Neuronal stem cell (in vitro differentiated cells): ENCODE results near the gene SLC25A43.

Experiments
- DNase-seq: peaks from one replicate; pipeline ENCODE4 v3.0.0-alpha.2; 2013; ENCODE audit warnings: low spot score
- H2AFZ ChIP-seq: one replicate; pipeline ENCODE4 v1.6.1; 2013; ENCODE audit warnings: mild to moderate bottlenecking, low read length, inconsistent platforms
- H2AK5ac ChIP-seq: 2 replicates; pipeline ENCODE4 v1.6.1; 2013; ENCODE audit warnings: low read depth, mild to moderate bottlenecking, inconsistent platforms, low read length, moderate library complexity, mixed read lengths
- H2BK120ac ChIP-seq: 2 replicates; pipeline ENCODE4 v1.6.1; 2013; ENCODE audit warnings: low read depth, mild to moderate bottlenecking, inconsistent platforms, low read length, moderate library complexity, mixed read lengths
- H2BK12ac ChIP-seq: one replicate; pipeline ENCODE4 v1.6.1; 2013; ENCODE audit warnings: low read length, inconsistent platforms
- H2BK15ac ChIP-seq: 2 replicates; pipeline ENCODE4 v1.6.1; 2013; ENCODE audit warnings: mild to moderate bottlenecking, low read length, inconsistent platforms, mixed read lengths
- H2BK5ac ChIP-seq: one replicate; pipeline ENCODE4 v1.6.1; 2013; ENCODE audit warnings: inconsistent platforms, mild to moderate bottlenecking, low read length, moderate library complexity
- H3K14ac ChIP-seq: one replicate; pipeline ENCODE4 v1.6.1; 2013; ENCODE audit warnings: low read length, inconsistent platforms
- H3K18ac ChIP-seq: 2 replicates; pipeline ENCODE4 v1.6.1; 2013; ENCODE audit warnings: low read length, inconsistent platforms
- H3K23ac ChIP-seq: 2 replicates; pipeline ENCODE4 v1.6.1; 2013; ENCODE audit warnings: low read depth, mild to moderate bottlenecking, mixed read lengths, low read length, inconsistent platforms; ENCODE audit not compliant: poor library complexity
- H3K27ac ChIP-seq: replicated peaks from 3 replicates; pipeline ENCODE4 v1.5.1; 2013; ENCODE audit warnings: low read length, inconsistent platforms
- H3K27me3 ChIP-seq, 3 experiments: 2 replicates each; pipeline ENCODE4 v1.6.1; 2013; ENCODE audit warnings: low read length in 3 of 3, mild to moderate bottlenecking in 2 of 3, inconsistent platforms in 1 of 3, low read depth in 1 of 3, mixed read lengths in 1 of 3, moderate library complexity in 1 of 3; ENCODE audit not compliant: control insufficient read depth in 3 of 3, insufficient read depth in 3 of 3
- H3K36me3 ChIP-seq, 2 donors: replicated peaks in 1 of 2; 2 replicates each; pipeline ENCODE4 v1.6.1; 2013; ENCODE audit warnings: low read length in 2 of 2; ENCODE audit not compliant: control insufficient read depth in 2 of 2, insufficient read depth in 2 of 2
- H3K4ac ChIP-seq: 2 replicates; pipeline ENCODE4 v1.6.1; 2013; ENCODE audit warnings: inconsistent platforms, mild to moderate bottlenecking, low read length, moderate library complexity
- H3K4me1 ChIP-seq, 2 donors: 1 replicate in 1 of 2; 2 replicates in 1 of 2; pipeline ENCODE4 v1.6.1; 2013; ENCODE audit warnings: low read length in 2 of 2, low read depth in 1 of 2; ENCODE audit not compliant: control insufficient read depth in 2 of 2, insufficient read depth in 1 of 2
- H3K4me2 ChIP-seq: one replicate; pipeline ENCODE4 v1.6.1; 2013; ENCODE audit warnings: mild to moderate bottlenecking, low read length, inconsistent platforms; ENCODE audit not compliant: insufficient read depth, poor library complexity, severe bottlenecking
- H3K4me3 ChIP-seq, 2 donors: 2 replicates each; pipeline ENCODE4 v1.5.1; 2013; ENCODE audit warnings: low read length in 2 of 2, mild to moderate bottlenecking in 2 of 2, inconsistent platforms in 1 of 2, moderate library complexity in 1 of 2
- H3K79me1 ChIP-seq: one replicate; pipeline ENCODE4 v1.6.1; 2013; ENCODE audit warnings: low read depth, mild to moderate bottlenecking, inconsistent platforms, low read length, moderate library complexity
- H3K9ac ChIP-seq: one replicate; pipeline ENCODE4 v1.6.1; 2013; ENCODE audit warnings: mild to moderate bottlenecking, low read depth, low read length, inconsistent platforms; ENCODE audit not compliant: poor library complexity
- H3K9me3 ChIP-seq, 2 donors: replicated peaks in 1 of 2; 2 replicates each; pipeline versions ENCODE3 to v1.6.1; 2013; ENCODE audit warnings: low read length in 2 of 2, mild to moderate bottlenecking in 2 of 2, inconsistent platforms in 1 of 2, low read depth in 1 of 2, mixed read lengths in 1 of 2, moderate library complexity in 1 of 2; ENCODE audit not compliant: control insufficient read depth in 2 of 2, insufficient read depth in 1 of 2
- H4K8ac ChIP-seq: one replicate; pipeline ENCODE4 v1.6.1; 2013; ENCODE audit warnings: low read depth, mild to moderate bottlenecking, inconsistent platforms, low read length, moderate library complexity
- H4K91ac ChIP-seq: one replicate; pipeline ENCODE4 v1.6.1; 2013; ENCODE audit warnings: low read length, low read depth, mild to moderate bottlenecking, inconsistent platforms; ENCODE audit not compliant: poor library complexity
- WGBS, 2 donors: extraction: QIAGEN DNeasy Blood & Tissue Kit; methylation state at CpG; one replicate each; pipeline ENCODE4 v1.1.7; 2013; ENCODE audit warnings: missing lambda C conversion rate in 2 of 2, mixed read lengths in 1 of 2; ENCODE audit not compliant: insufficient read length in 2 of 2, insufficient replicate concordance in 1 of 2; ENCODE audit errors: extremely low coverage in 2 of 2; 5-methylcytosine and 5-hydroxymethylcytosine counted together

SLC25A43 gene

DNA sequence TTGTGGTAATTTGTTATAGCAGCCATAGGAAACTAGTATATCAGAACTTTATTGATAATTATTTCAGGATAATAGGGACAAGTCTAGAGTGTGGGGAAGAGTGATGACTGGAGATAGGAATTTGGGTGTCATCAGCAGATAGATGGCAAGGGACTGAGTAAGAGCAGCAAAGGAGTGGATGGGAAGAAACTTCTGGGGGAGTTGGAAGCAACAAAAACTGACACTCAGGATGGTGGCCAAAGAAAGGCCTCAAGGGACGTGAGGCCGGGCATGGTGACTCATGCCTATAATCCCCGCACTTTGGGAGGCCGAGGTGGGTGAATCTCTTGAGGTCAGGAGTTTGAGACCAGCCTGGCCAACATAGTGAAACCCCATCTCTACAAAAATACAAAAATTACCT is 60.0 kb downstream of the SLC25A43 start:
- Histone ChIP-seq H2AK5ac (no peak overlapping the region), H3K23ac (no peak overlapping the region), H3K4me1 (no peaks in the 10 kb centered on the region), H4K91ac (no peak overlapping the region), H3K36me3 (no peaks in the 10 kb centered on the region), H3K4me3 (no peak overlapping the region), H3K27ac (no peak overlapping the region), H4K8ac (no peak overlapping the region), H2BK120ac (no peak overlapping the region), H3K9me3 (no peaks in the 10 kb centered on the region), H2BK12ac (no peak overlapping the region), H3K18ac (no peak overlapping the region), H2AFZ (no peak overlapping the region), H2BK5ac (no peak overlapping the region), H3K79me1 (no peaks in the 10 kb centered on the region), H2BK15ac (no peak overlapping the region), H3K9ac (no peak overlapping the region), H3K4ac (no peak overlapping the region), H3K4me2 (no peak overlapping the region), H3K27me3 (no peaks in the 10 kb centered on the region), H3K14ac (no peak overlapping the region)
- WGBS, 2 donors = no CpG with 5 or more reads among the region's 4 CpGs
- DNase-seq = no peak

GRCh38 chrX:119465555-119465954 is 66.4 kb downstream of the SLC25A43 start:
- Histone ChIP-seq H2BK5ac (no peak overlapping the region), H4K8ac (no peak overlapping the region), H3K36me3 (peaks cover 5 to 10% of the 10 kb centered on the region in 2 donors), H2AK5ac (no peak overlapping the region), H3K79me1 (no peaks in the 10 kb centered on the region), H2BK120ac (no peak overlapping the region), H3K9me3 (no peaks in the 10 kb centered on the region), H2BK15ac (no peak overlapping the region), H3K4me1 (peaks cover 0 to 4% of the 10 kb centered on the region in 2 donors), H3K27ac (no peak overlapping the region), H3K4ac (no peak overlapping the region), H3K18ac (no peak overlapping the region), H2BK12ac (no peak overlapping the region), H3K27me3 (no peaks in the 10 kb centered on the region), H3K9ac (no peak overlapping the region), H3K4me3 (no peak overlapping the region), H4K91ac (no peak overlapping the region), H2AFZ (no peak overlapping the region), H3K23ac (no peak overlapping the region), H3K4me2 (no peak overlapping the region), H3K14ac (no peak overlapping the region)
- WGBS, 2 donors = no CpG with 5 or more reads among the region's 3 CpGs
- DNase-seq = no peak

- no peak for DNase-seq
- H3K79me1 ChIP-seq = no peaks in the 10 kb centered on the region
- no peak overlapping the region for H2AFZ ChIP-seq
- peaks cover 0 to 4% of the 10 kb centered on the region in 2 donors for H3K4me1 ChIP-seq
- H3K9ac ChIP-seq = no peak overlapping the region
- H2BK5ac ChIP-seq = no peak overlapping the region
- H3K4me3 ChIP-seq = no peak overlapping the region
- no peaks in the 10 kb centered on the region for H3K9me3 ChIP-seq
- H2BK120ac ChIP-seq = no peak overlapping the region
- no peak overlapping the region for H2AK5ac ChIP-seq
- no peak overlapping the region for H4K8ac ChIP-seq
- peaks cover 9 to 18% of the 10 kb centered on the region in 2 donors for H3K36me3 ChIP-seq
- H3K23ac ChIP-seq = no peak overlapping the region
- no peak overlapping the region for H3K4me2 ChIP-seq
- no peak overlapping the region for H3K27ac ChIP-seq
- no peak overlapping the region for H2BK12ac ChIP-seq
- H3K14ac ChIP-seq = no peak overlapping the region
- H3K4ac ChIP-seq = no peak overlapping the region
- no CpG with 5 or more reads among the region's 3 CpGs for WGBS, 2 donors
- H2BK15ac ChIP-seq = no peak overlapping the region
- no peak overlapping the region for H3K18ac ChIP-seq
- no peak overlapping the region for H4K91ac ChIP-seq
- no peaks in the 10 kb centered on the region for H3K27me3 ChIP-seq
Measured at GRCh38 chrX:119466970-119467369, 67.8 kb downstream of the SLC25A43 start.

DNA sequence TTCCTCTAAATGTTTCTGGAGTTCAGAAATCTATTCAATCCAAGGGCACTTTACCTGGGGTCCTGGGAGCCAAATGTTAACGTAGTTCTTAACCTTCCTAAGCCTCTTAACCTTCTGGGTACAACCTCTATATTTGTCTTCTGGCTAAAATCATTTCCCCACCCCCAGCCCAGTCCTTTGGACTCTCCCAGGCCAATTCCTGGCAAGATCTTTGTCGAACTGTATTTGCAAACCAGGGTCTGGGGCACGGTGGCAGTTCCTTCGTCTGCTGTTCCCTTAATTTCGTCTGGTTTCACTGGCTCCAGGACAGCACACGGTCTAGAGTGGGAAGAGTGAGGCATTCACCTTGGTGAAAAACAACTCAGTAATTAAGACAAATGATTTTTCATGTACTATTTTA is 68.3 kb downstream of the SLC25A43 start:
- Histone ChIP-seq H3K27ac (no peak overlapping the region), H2BK120ac (no peak overlapping the region), H3K9ac (no peak overlapping the region), H3K36me3 (peaks cover 9 to 18% of the 10 kb centered on the region in 2 donors), H3K18ac (no peak overlapping the region), H3K27me3 (no peaks in the 10 kb centered on the region), H3K23ac (no peak overlapping the region), H3K14ac (no peak overlapping the region), H2AK5ac (no peak overlapping the region), H3K4me3 (no peak overlapping the region), H2AFZ (no peak overlapping the region), H3K4me2 (no peak overlapping the region), H4K91ac (no peak overlapping the region), H2BK5ac (no peak overlapping the region), H3K9me3 (no peaks in the 10 kb centered on the region), H4K8ac (no peak overlapping the region), H3K79me1 (no peaks in the 10 kb centered on the region), H3K4ac (no peak overlapping the region), H2BK12ac (no peak overlapping the region), H2BK15ac (no peak overlapping the region), H3K4me1 (peaks cover 0 to 4% of the 10 kb centered on the region in 2 donors)
- WGBS, 2 donors = no CpG with 5 or more reads among the region's 6 CpGs
- DNase-seq = no peak
